Gastrocnemius medialis (tissue), 4 donors: ENCODE measurements around the gene SLC22A12. TPM values are rescaled to one million over a fixed set of nuclear protein-coding genes. Genes with fewer than 3 reads are reported as not detected.
A peak's percentile ranks its signal among the peaks of the same experiment; 100 is the strongest.

Experiments used
- ATAC-seq, 2 donors: fragments of 150-250 bp; one replicate each; pipeline ENCODE4 v1.9.1; 2016
- DNase-seq, 2 donors: peaks; one replicate each; pipeline ENCODE4 v3.0.0-alpha.2; 2019
- H3K27ac ChIP-seq, 4 donors: fragments of 200-600 bp; sonication (generic); 1 replicate in 1 of 4; 2 replicates in 3 of 4; pipeline ENCODE4 v1.5.1; 2016 to 2018; ENCODE audit warnings: mild to moderate bottlenecking in 2 of 4, moderate library complexity in 1 of 4
- H3K27me3 ChIP-seq, 3 donors: fragments of 200-600 bp; sonication (generic) in 2 of 3; 1 replicate in 1 of 3; 2 replicates in 2 of 3; pipeline versions ENCODE4 v1.5.1 to v1.6.0; 2016 to 2019; ENCODE audit warnings: mild to moderate bottlenecking in 1 of 3, moderate library complexity in 1 of 3
- H3K36me3 ChIP-seq, 2 donors: fragments of 200-600 bp; sonication (generic) in 1 of 2; one replicate each; pipeline ENCODE4 v1.5.1; 2017 to 2018
- H3K4me1 ChIP-seq, 2 donors: fragments of 200-600 bp; sonication (generic) in 1 of 2; one replicate each; pipeline ENCODE4 v1.5.1; 2016 to 2017; ENCODE audit warnings: mild to moderate bottlenecking in 2 of 2
- H3K4me3 ChIP-seq, 4 donors: fragments of 200-600 bp; sonication (generic) in 3 of 4; 1 replicate in 1 of 4; 2 replicates in 3 of 4; pipeline ENCODE4 v1.5.1; 2016 to 2019; ENCODE audit warnings: mild to moderate bottlenecking in 2 of 4
- H3K9me3 ChIP-seq, 3 donors: fragments of 200-600 bp; sonication (generic) in 2 of 3; 1 replicate in 1 of 3; 2 replicates in 2 of 3; pipeline ENCODE4 v1.5.1; 2016 to 2019
- CTCF ChIP-seq, 5 experiments: fragments of 450-650 bp in 3 of 5; fragments of 200-600 bp in 2 of 5; sonication (generic) in 2 of 5; IDR thresholded peaks in 4 of 5; conservative IDR thresholded peaks in 1 of 5; 1 replicate in 4 of 5; 2 replicates in 1 of 5; pipeline ENCODE4 v1.5.1; 2016 to 2019; ENCODE audit warnings: antibody characterized with exemption in 5 of 5, mild to moderate bottlenecking in 3 of 5, moderate library complexity in 3 of 5
- POLR2A ChIP-seq, 2 donors: fragments of 450-650 bp; IDR thresholded peaks; one replicate each; pipeline ENCODE4 v1.6.1; 2017; ENCODE audit warnings: antibody characterized with exemption in 2 of 2, mild to moderate bottlenecking in 2 of 2, moderate library complexity in 2 of 2
- in situ Hi-C, 4 donors: fragments of 200-750 bp; cut with MboI; loops; one replicate each; pipeline versions ENCODE4 v1.15.0 to v1.8.0; 2017; ENCODE audit warnings: low sequenced_read_pairs in 4 of 4
- intact Hi-C: fragments of 100-400 bp; cut with DNase I; formaldehyde crosslinking; loops from one replicate; pipeline ENCODE4 v1.15.1; 2023; ENCODE audit warnings: low total_unique reads
- total RNA-seq, 4 donors: library from RNA; depleted of rRNA; stranded (reverse); fragments of >200 nt; gene quantifications; one replicate each; pipeline versions ENCODE4 v1.1.0 to v1.2.3, GENCODE V29; 2016

The SLC22A12 gene
- total RNA-seq, 4 donors from 2014 or later, result not detected

GRCh38 chr11:64642871-64643255 is 51.8 kb downstream of the SLC22A12 start:
- in situ Hi-C loops (no loop called here), intact Hi-C loops (no loop called here)
- DNase-seq (no peak), ATAC-seq (no peak)
- Histone ChIP-seq H3K27me3 (peaks cover 45 to 56% (median 45%) of the 10 kb centered on the region in 3 donors), H3K27ac (no peak overlapping the region), H3K4me1 (no peaks in the 10 kb centered on the region), H3K4me3 (peak overlapping the region in 3 of 4 donors; percentile 5 to 31 (median 27)), H3K9me3 (no peaks in the 10 kb centered on the region), H3K36me3 (no peaks in the 10 kb centered on the region)
- TF ChIP-seq CTCF (IDR thresholded peaks at IDR 0.05 in 4 of 5, conservative IDR thresholded peaks at IDR 0.05 in 1 of 5) (no peak), POLR2A (IDR thresholded peaks at IDR 0.05) (no peak)

- peak overlapping the region in 3 of 4 donors; percentile 5 to 31 (median 27) for H3K4me3 ChIP-seq
- DNase-seq, result no peak
- peaks cover 40 to 51% (median 45%) of the 10 kb centered on the region in 3 donors for H3K27me3 ChIP-seq
- intact Hi-C loops, result no loop called here
- H3K27ac ChIP-seq, result no peak overlapping the region
- H3K9me3 ChIP-seq, result no peaks in the 10 kb centered on the region
- in situ Hi-C loops, result no loop called here
- TF ChIP-seq POLR2A (IDR thresholded peaks at IDR 0.05) (no peak), CTCF (IDR thresholded peaks at IDR 0.05 in 4 of 5, conservative IDR thresholded peaks at IDR 0.05 in 1 of 5) (no peak)
- H3K4me1 ChIP-seq, result no peaks in the 10 kb centered on the region
- H3K36me3 ChIP-seq, result no peaks in the 10 kb centered on the region
- no peak for ATAC-seq
Measured at GRCh38 chr11:64643256-64643881, 52.3 kb downstream of the SLC22A12 start.

GRCh38 chr11:64643920-64644646 is 53.1 kb downstream of the SLC22A12 start:
- Histone ChIP-seq H3K36me3 (no peaks in the 10 kb centered on the region), H3K4me3 (no peak overlapping the region), H3K27ac (no peak overlapping the region), H3K9me3 (no peaks in the 10 kb centered on the region), H3K4me1 (no peaks in the 10 kb centered on the region), H3K27me3 (peaks cover 37 to 48% (median 38%) of the 10 kb centered on the region in 3 donors)
- no peak for DNase-seq
- no peak for ATAC-seq
- TF ChIP-seq CTCF (IDR thresholded peaks at IDR 0.05 in 4 of 5, conservative IDR thresholded peaks at IDR 0.05 in 1 of 5), result no peak
- TF ChIP-seq POLR2A (IDR thresholded peaks at IDR 0.05), result no peak
- intact Hi-C loops, result no loop called here
- in situ Hi-C loops, result no loop called here

- intact Hi-C loops, result no loop called here
- Histone ChIP-seq H3K27me3 (peaks cover 35 to 42% (median 37%) of the 10 kb centered on the region in 3 donors), H3K4me3 (no peak overlapping the region), H3K36me3 (no peaks in the 10 kb centered on the region), H3K27ac (no peak overlapping the region), H3K9me3 (no peaks in the 10 kb centered on the region), H3K4me1 (no peaks in the 10 kb centered on the region)
- ATAC-seq (no peak), DNase-seq (no peak)
- TF ChIP-seq POLR2A (IDR thresholded peaks at IDR 0.05) (no peak), CTCF (IDR thresholded peaks at IDR 0.05 in 4 of 5, conservative IDR thresholded peaks at IDR 0.05 in 1 of 5) (no peak)
- in situ Hi-C loops, result no loop called here
Measured at GRCh38 chr11:64644647-64645275, 53.7 kb downstream of the SLC22A12 start.
